Measurements from ENCODE around the gene TIAM2.

TIAM2 gene

GRCh38 chr6:155084431-155085123 is 89.5 kb downstream of the TIAM2 start:
- no peak for TF ChIP-seq CTCF (IDR thresholded peaks at IDR 0.05; ENCODE audit: low read depth, low read length)
- H3K4me3 ChIP-seq (ENCODE audit: low read depth, low read length), result no peak overlapping the region

GRCh38 chr6:155085582-155086257 is 90.6 kb downstream of the TIAM2 start:
- no peak for TF ChIP-seq CTCF (IDR thresholded peaks at IDR 0.05; ENCODE audit: low read depth, low read length)
- H3K4me3 ChIP-seq (ENCODE audit: low read depth, low read length), result no peak overlapping the region

- no peak overlapping the region for H3K4me3 ChIP-seq (ENCODE audit: low read depth, low read length)
- TF ChIP-seq CTCF (IDR thresholded peaks at IDR 0.05; ENCODE audit: low read depth, low read length), result no peak
These were observed 93.7 kb downstream of the TIAM2 start for GRCh38 chr6:155088856-155089255.

GRCh38 chr6:155089746-155090145 is 94.6 kb downstream of the TIAM2 start:
- no peak overlapping the region for H3K4me3 ChIP-seq (ENCODE audit: low read depth, low read length)
- TF ChIP-seq CTCF (IDR thresholded peaks at IDR 0.05; ENCODE audit: low read depth, low read length), result no peak

- H3K4me3 ChIP-seq (ENCODE audit: low read depth, low read length), result no peak overlapping the region
These were observed 95.1 kb downstream of the TIAM2 start for GRCh38 chr6:155090166-155090565.

GRCh38 chr6:155091756-155092155 is 96.6 kb downstream of the TIAM2 start:
- H3K4me3 ChIP-seq (ENCODE audit: low read depth, low read length), result no peak overlapping the region
- TF ChIP-seq CTCF (IDR thresholded peaks at IDR 0.05; ENCODE audit: low read depth, low read length), result no peak

More at GRCh38 chr6:155090166-155090565, 95.1 kb downstream of the TIAM2 start:
- no peak for TF ChIP-seq CTCF (IDR thresholded peaks at IDR 0.05; ENCODE audit: low read depth, low read length)

GRCh38 chr6:155093430-155093829 is 98.3 kb downstream of the TIAM2 start:
- no peak overlapping the region for H3K4me3 ChIP-seq (ENCODE audit: low read depth, low read length)
- TF ChIP-seq CTCF (IDR thresholded peaks at IDR 0.05; ENCODE audit: low read depth, low read length), result no peak

All from WI38 (cell line).